Activated CD4-positive, alpha-beta T cell treated with anti-CD3 and anti-CD28 coated beads, Interleukin-2, Interleukin-6, amounts not matched to agents 100 ng/mL and 50 ng/mL, durations not matched to agents 16 hours and 8 hours (primary cell): ENCODE measurements around the gene KRT83.
"Not testable (repeated sequence)": the region's sequence is repeated elsewhere in the genome, so short reads cannot be mapped to it uniquely, and the experiment has no call there.

Source experiments
- DNase-seq: peaks from one replicate; pipeline ENCODE4 v3.0.0-alpha.2; 2020

KRT83 gene

GRCh38 chr12:52352951-52353350, 31.8 kb upstream of the KRT83 start:
- DNase-seq, result no peak

- DNase-seq, result peak; percentile 56
Measured at GRCh38 chr12:52351196-52352059, 30.2 kb upstream of the KRT83 start.

GRCh38 chr12:52350786-52351185, 29.6 kb upstream of the KRT83 start:
- DNase-seq, result no peak

GRCh38 chr12:52350021-52350620, 28.9 kb upstream of the KRT83 start:
- no peak for DNase-seq

GRCh38 chr12:52349196-52349595, 28.0 kb upstream of the KRT83 start:
- DNase-seq, result no peak

GRCh38 chr12:52347551-52348510, 26.6 kb upstream of the KRT83 start:
- DNase-seq, result no peak

GRCh38 chr12:52347016-52347415, 25.8 kb upstream of the KRT83 start:
- DNase-seq, result no peak

- DNase-seq, result no peak
Measured at GRCh38 chr12:52346593-52346992, 25.4 kb upstream of the KRT83 start.

- not testable (repeated sequence) for DNase-seq
Measured at GRCh38 chr12:52345041-52345440, 23.8 kb upstream of the KRT83 start.

GRCh38 chr12:52344111-52344510, 22.9 kb upstream of the KRT83 start:
- no peak for DNase-seq

- no peak for DNase-seq
Measured at GRCh38 chr12:52343550-52343949, 22.4 kb upstream of the KRT83 start.

GRCh38 chr12:52342781-52343490, 21.7 kb upstream of the KRT83 start:
- no peak for DNase-seq

- DNase-seq, result no peak
Measured at GRCh38 chr12:52341066-52341580, 19.9 kb upstream of the KRT83 start.

GRCh38 chr12:52338241-52338960, 17.2 kb upstream of the KRT83 start:
- no peak for DNase-seq

- DNase-seq, result no peak
Measured at GRCh38 chr12:52337054-52337453, 15.9 kb upstream of the KRT83 start.

GRCh38 chr12:52336641-52337040, 15.4 kb upstream of the KRT83 start:
- no peak for DNase-seq

GRCh38 chr12:52335598-52336262, 14.5 kb upstream of the KRT83 start:
- no peak for DNase-seq

GRCh38 chr12:52334185-52334584, 13.0 kb upstream of the KRT83 start:
- DNase-seq, result no peak

- no peak for DNase-seq
Measured at GRCh38 chr12:52333321-52333720, 12.1 kb upstream of the KRT83 start.

- DNase-seq, result no peak
Measured at GRCh38 chr12:52332381-52332780, 11.2 kb upstream of the KRT83 start.

- DNase-seq, result no peak
Measured at GRCh38 chr12:52331833-52332232, 10.6 kb upstream of the KRT83 start.
